Nucleus accumbens (tissue), 56 donors: ENCODE measurements around the gene COL6A1.
"Not testable (repeated sequence)": the region's sequence is repeated elsewhere in the genome, so short reads cannot be mapped to it uniquely, and the experiment has no call there.

Experiments
- DNase-seq, 56 donors: peaks; one replicate each; lab custom pipeline; 2025; lab: John Stamatoyannopoulos, UW

COL6A1 gene

DNA sequence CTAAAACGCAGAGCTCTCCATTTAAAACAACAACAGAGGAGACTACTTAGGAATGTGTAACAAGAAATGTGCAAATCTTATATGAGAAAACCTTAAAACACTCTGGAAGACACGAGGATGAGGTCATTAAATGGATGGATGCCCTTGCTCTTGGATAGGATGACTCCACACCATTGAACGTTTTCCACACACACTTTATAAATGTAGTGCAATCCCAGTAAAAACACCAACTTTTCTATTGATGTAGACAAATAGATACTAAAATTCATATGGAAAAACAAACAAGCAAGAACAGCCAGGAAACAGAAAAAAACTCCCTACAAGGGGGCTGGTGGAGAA lies 18.4 kb upstream of the COL6A1 start:
- DNase-seq = no peak

DNA sequence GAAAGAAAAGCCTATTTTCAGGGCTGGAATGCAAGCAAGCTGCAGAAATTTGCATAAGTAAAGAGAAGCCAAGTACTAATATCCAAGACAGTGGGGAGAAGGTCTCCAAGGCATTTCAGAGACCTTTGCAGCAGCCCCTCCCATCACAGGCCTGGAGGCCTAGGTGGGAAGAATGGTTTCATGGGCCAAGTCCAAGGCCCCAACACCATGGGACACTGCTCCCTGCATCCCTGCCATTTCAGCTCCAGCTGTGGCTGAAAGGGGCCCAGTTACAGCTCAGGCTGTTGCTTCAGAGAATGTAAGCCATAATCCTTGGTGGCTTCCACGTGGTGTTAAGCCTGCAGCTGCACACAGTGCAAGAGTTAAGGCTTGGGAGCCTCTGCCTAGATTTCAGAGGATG lies 16.9 kb upstream of the COL6A1 start:
- no peak for DNase-seq

GRCh38 chr21:45965084-45965809 lies 16.3 kb upstream of the COL6A1 start:
- DNase-seq = no peak

DNA sequence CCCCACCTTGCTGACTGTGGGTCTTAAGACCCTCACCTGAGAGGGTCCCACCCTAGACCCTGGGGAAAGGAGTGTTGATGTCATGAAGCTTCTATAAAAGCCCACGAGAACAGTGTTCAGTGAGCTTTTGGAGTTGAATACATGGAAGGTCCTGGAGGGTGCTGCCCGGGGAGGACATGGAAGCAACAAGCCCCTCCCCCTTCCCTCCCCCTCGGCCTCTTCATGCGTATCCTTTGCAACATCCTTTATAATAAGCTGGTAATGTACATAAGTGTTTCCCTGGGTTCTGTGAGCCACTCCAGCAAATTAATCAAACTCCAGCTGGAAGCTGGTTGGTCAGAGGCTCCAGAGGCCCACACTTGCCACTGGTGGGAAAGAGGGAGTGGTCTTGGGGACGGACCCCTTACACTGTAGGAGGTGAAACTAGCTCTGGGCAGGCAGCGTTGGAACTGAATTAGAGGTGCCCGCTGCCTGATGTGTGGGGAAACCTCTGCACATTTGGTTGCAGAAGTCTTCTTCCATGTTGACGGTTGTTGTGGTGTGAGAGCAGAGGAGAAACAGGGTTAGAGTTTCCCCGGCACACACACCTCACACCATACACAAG lies 14.7 kb upstream of the COL6A1 start:
- DNase-seq = no peak

DNA sequence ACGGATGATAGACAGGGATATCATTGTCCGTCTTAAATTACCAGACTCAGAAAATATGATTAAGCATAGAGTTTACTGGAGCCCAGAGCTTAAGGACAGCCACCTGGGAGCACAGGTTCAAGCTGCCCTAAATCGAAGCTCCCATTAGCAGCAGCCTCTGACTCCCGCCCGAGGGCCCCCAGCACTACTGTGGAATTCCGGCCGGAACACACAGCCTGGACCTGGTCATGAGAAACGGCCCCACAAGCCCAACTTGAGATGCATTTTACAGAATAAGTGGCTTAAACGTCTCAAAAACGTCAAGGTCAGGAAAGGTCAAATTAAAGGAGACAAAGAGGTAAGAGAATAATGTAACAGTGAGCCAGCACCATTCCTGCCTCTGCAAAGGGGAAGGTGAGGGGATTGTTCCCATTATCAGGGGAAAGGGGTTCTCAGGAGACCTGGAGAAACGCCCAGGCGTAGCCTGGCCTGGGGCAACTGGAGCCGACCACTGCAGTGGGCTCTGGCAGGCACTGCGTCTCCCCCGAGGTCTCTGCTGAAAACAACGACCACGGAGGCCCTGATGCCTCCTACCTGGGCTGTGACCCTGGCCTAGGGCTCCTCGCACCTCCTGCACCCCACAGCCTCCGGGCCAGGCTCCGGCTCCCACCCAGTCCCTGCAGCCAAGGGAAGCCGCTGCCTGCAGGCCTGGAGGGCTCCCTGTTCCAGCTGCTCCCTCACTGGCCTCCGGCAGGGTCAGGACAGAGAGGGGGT lies 11.5 kb upstream of the COL6A1 start:
- DNase-seq = no peak

GRCh38 chr21:45970674-45971615 lies 10.6 kb upstream of the COL6A1 start:
- peak in 7 of 56 donors; percentile 5 to 52 (median 21) for DNase-seq

- DNase-seq = peak in 1 of 56 donors; percentile 3
These were observed 9.8 kb upstream of the COL6A1 start for GRCh38 chr21:45971616-45972352.

- DNase-seq = no peak
These were observed 9.2 kb upstream of the COL6A1 start for GRCh38 chr21:45972353-45972715.

- no peak for DNase-seq
These were observed 8.7 kb upstream of the COL6A1 start for GRCh38 chr21:45972716-45973474.

DNA sequence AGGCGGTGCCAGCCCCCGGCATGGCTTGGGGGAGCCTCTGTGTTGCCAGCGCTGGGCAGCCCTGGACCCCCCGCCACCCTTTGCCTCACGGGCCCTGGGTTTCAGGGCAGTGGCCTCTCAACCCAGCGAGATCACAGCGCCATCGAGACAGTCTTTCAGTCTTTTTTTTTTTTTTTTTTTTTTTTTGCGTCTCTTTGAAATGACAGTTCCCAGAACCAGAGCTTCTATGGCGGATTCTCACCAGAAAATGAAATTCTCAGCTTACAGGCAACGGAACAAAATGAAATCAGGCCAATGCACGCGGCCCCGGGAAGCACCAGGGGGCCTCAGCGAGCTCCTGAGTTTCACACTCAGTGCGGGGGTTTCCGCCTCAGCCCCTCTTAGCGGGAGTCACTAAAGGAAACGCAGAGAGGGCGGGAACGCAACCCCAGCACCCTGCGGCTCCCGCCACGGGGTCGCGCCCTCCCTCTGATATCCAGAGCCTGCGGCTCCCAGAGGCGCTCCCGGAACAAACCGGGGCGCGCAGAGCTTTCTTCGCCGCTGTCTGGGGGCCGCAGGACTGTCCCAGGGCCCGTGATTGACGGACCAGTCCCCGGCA lies 8.0 kb upstream of the COL6A1 start:
- DNase-seq = peak in 23 of 56 donors; percentile 4 to 66 (median 30)

- DNase-seq = peak in 1 of 56 donors; percentile 30
These were observed 7.2 kb upstream of the COL6A1 start for GRCh38 chr21:45974073-45975019.

- no peak for DNase-seq
These were observed 6.4 kb upstream of the COL6A1 start for GRCh38 chr21:45975020-45975666.

- DNase-seq = not testable (repeated sequence)
These were observed 5.7 kb upstream of the COL6A1 start for GRCh38 chr21:45975667-45976409.

DNA sequence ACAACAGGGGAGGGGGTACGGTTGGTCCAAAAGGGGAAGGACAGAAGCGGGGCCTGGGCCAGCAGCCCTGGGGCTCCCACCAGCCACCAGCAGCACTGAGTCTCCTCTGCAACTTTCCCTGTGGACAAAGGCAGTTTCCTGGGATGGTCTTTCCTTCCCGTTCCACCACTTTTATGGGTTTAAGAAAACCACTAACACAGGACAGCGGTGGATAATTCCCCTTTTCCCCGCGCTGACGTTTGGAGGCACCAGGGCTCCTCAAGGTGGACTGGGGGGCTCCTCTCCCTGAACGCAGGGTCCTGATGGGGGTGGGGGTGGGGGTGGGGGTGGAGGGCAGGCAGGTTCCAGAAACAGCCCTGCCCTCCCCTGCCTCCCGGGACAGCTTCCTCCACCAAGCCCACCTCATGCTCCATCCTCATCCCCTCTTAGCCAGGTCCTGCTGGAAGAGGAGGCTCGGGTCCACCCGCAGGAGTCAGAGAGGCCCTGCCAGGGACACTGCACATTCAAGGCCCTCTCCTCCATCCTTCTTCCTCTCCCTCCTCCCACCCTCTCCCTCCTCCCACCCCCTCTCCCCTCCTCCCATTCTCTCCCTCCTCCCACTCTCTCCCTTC lies 4.8 kb upstream of the COL6A1 start:
- no peak for DNase-seq

GRCh38 chr21:45977396-45977795 lies 4.2 kb upstream of the COL6A1 start:
- no peak for DNase-seq

DNA sequence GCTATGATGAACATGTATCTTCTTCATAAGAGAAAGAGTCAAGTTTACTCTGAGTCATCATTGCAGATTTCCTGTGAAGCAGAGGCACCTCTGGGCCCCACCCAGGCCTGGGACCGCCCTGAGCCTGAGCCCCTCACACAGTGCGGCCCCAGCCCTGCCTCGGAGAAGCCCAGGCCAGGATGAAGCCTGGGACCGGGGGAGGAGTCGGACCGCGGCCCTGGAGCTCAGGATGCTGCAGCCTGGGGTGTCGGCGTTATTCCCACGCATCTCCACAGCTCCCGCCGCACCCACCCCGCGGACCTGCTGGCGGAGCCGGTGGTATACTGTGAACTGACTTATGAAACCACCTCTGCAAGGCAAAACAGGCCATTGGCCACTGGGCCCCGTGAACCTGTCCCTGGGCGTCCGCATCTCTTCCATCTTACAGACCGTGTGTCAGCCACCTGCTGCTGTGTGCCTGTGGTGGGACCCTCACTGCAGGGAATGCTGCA lies 2.4 kb upstream of the COL6A1 start:
- DNase-seq = no peak
